HCT116 (cell line): ENCODE results near the gene SUOX. TPM values are rescaled to one million over a fixed set of nuclear protein-coding genes. Genes with fewer than 3 reads are reported as not detected.

Experiments
- ATAC-seq: fragments of 200-7000 bp; cut with Tn5 transposase; 2 replicates; pipeline ENCODE4 v1.9.1; 2020; ENCODE audit warnings: mild to moderate bottlenecking, moderate library complexity
- BruUV-seq: library from RNA; stranded (reverse); fragments of 400-500 nt; replicated peaks from 2 replicates; lab custom pipeline; 2021; lab: Mats Ljungman, UMichigan
- CTCF ChIA-PET: fragments of 300-600 bp; sonication (Branson Sonifier 250); formaldehyde crosslinking; loops from one replicate; lab custom pipeline; 2021; ENCODE audit warnings: antibody characterized with exemption; lab: Charles Lee
- POLR2A ChIA-PET: fragments of 300-600, 350-600 bp; sonication (Branson Sonifier 250); formaldehyde crosslinking; loops from one replicate; lab custom pipeline; 2021; ENCODE audit warnings: antibody characterized with exemption; lab: Charles Lee
- RAD21 ChIA-PET, 2 experiments: fragments of 300-600 bp; sonication (Branson Sonifier 250); formaldehyde crosslinking; loops; one replicate each; lab custom pipeline; 2023; ENCODE audit warnings: low total read pairs in 2 of 2; ENCODE audit not compliant: uncharacterized antibody in 2 of 2, unreplicated experiment in 2 of 2, low non-redundant PET in 1 of 2; lab: Charles Lee
- DNase-seq: peaks from one replicate; pipeline ENCODE4 v3.0.0-alpha.2; 2010; ENCODE audit warnings: low read depth, low spot score
- H2AFZ ChIP-seq: fragments of 200-600 bp; shearing (Covaris generic), sonication (generic); 2 replicates; pipeline ENCODE4 v1.6.1; 2017; ENCODE audit warnings: low read depth, mixed run types, mixed read lengths, antibody characterized with exemption, low read length; ENCODE audit not compliant: poor library complexity, severe bottlenecking
- H3K27ac ChIP-seq: 2 replicates; pipeline ENCODE4 v1.5.1; 2012; ENCODE audit warnings: low read depth, low read length
- H3K27me3 ChIP-seq: fragments of 200-600 bp; sonication (generic); 2 replicates; pipeline ENCODE4 v1.6.1; 2016; ENCODE audit warnings: mixed run types, low read length, mixed read lengths; ENCODE audit not compliant: insufficient read depth
- H3K36me3 ChIP-seq, 2 experiments: fragments of 200-500 bp in 1 of 2; fragments of 200-600 bp in 1 of 2; sonication (Bioruptor generic) in 1 of 2; sonication (generic) in 1 of 2; 2 replicates each; pipeline versions ENCODE4 v1.5.1 to v1.6.1; 2014 to 2016; ENCODE audit warnings: low read length in 2 of 2, inconsistent platforms in 1 of 2, mixed read lengths in 1 of 2, mixed run types in 1 of 2; ENCODE audit not compliant: insufficient read depth in 2 of 2, control insufficient read depth in 1 of 2
- H3K4me1 ChIP-seq, 2 experiments: fragments of 200-600 bp in 1 of 2; sonication (generic) in 1 of 2; 2 replicates each; pipeline versions ENCODE4 v1.5.1 to v1.6.1; 2012 to 2017; ENCODE audit warnings: low read length in 2 of 2, inconsistent platforms in 1 of 2, mild to moderate bottlenecking in 1 of 2, mixed read lengths in 1 of 2, mixed run types in 1 of 2, moderate library complexity in 1 of 2; ENCODE audit not compliant: insufficient read depth in 2 of 2, control insufficient read depth in 1 of 2
- H3K4me2 ChIP-seq: fragments of 200-600 bp; sonication (generic); 2 replicates; pipeline ENCODE4 v1.6.1; 2017; ENCODE audit warnings: mixed run types, low read length, mixed read lengths
- H3K4me3 ChIP-seq, 2 experiments: fragments of 200-600 bp in 1 of 2; sonication (generic) in 1 of 2; replicated peaks in 1 of 2; 2 replicates each; pipeline ENCODE4 v1.5.1; 2011 to 2016; ENCODE audit warnings: low read length in 2 of 2, control low read depth in 1 of 2, low read depth in 1 of 2, mild to moderate bottlenecking in 1 of 2, mixed read lengths in 1 of 2, mixed run types in 1 of 2
- H3K79me2 ChIP-seq: fragments of 200-600 bp; sonication (generic); 2 replicates; pipeline ENCODE4 v1.6.1; 2017; ENCODE audit warnings: mild to moderate bottlenecking, mixed run types, low read length, moderate library complexity, mixed read lengths; ENCODE audit not compliant: insufficient read depth
- H3K9ac ChIP-seq: fragments of 200-600 bp; sonication (generic); 2 replicates; pipeline ENCODE4 v1.6.1; 2016; ENCODE audit warnings: low read length, mixed read lengths
- H3K9me2 ChIP-seq: fragments of 200-600 bp; sonication (generic), shearing (Covaris generic); 2 replicates; pipeline ENCODE4 v1.6.1; 2017; ENCODE audit warnings: mixed run types, mild to moderate bottlenecking, moderate library complexity; ENCODE audit not compliant: insufficient read depth
- H3K9me3 ChIP-seq, 2 experiments: fragments of 200-500 bp in 1 of 2; fragments of 200-600 bp in 1 of 2; sonication (Bioruptor generic) in 1 of 2; sonication (generic) in 1 of 2; 2 replicates each; pipeline ENCODE4 v1.6.1; 2014 to 2017; ENCODE audit warnings: low read length in 2 of 2, mixed read lengths in 2 of 2, inconsistent platforms in 1 of 2, low read depth in 1 of 2, mild to moderate bottlenecking in 1 of 2, mixed run types in 1 of 2, moderate library complexity in 1 of 2; ENCODE audit not compliant: control insufficient read depth in 1 of 2, insufficient read depth in 1 of 2
- H4K20me1 ChIP-seq: fragments of 200-600 bp; sonication (generic), shearing (Covaris generic); 2 replicates; pipeline ENCODE4 v1.6.1; 2017; ENCODE audit warnings: mixed run types, mild to moderate bottlenecking, moderate library complexity; ENCODE audit not compliant: insufficient read depth
- CEBPB ChIP-seq: IDR thresholded peaks from 2 replicates; pipeline ENCODE4 v1.6.1; 2012; ENCODE audit warnings: low read depth
- EZH2phosphoT487 ChIP-seq: fragments of 200-600 bp; IDR thresholded peaks from 2 replicates; pipeline ENCODE4 v1.6.1; 2018; ENCODE audit warnings: antibody characterized with exemption, borderline replicate concordance
- FOSL1 ChIP-seq: IDR thresholded peaks from 2 replicates; pipeline ENCODE4 v1.6.1; 2012; ENCODE audit warnings: low read depth
- POLR2AphosphoS5 ChIP-seq: IDR thresholded peaks from 2 replicates; pipeline ENCODE4 v1.6.1; 2011; ENCODE audit warnings: mild to moderate bottlenecking, low read depth, low read length, moderate library complexity
- RAD21 ChIP-seq: IDR thresholded peaks from 2 replicates; pipeline ENCODE4 v1.6.1; 2012; ENCODE audit warnings: low read depth, mild to moderate bottlenecking
- SIN3A ChIP-seq: IDR thresholded peaks from 2 replicates; pipeline ENCODE4 v1.6.1; 2012; ENCODE audit warnings: low read depth
- SP1 ChIP-seq: IDR thresholded peaks from 2 replicates; pipeline ENCODE4 v1.6.1; 2012; ENCODE audit warnings: low read depth
- ZFX ChIP-seq: fragments of 450-650 bp; IDR thresholded peaks from 2 replicates; pipeline ENCODE4 v1.6.1; 2017
- ZNF274 ChIP-seq: fragments of 200-500 bp; sonication (Bioruptor generic); IDR thresholded peaks from 2 replicates; pipeline ENCODE4 v1.6.1; 2014; ENCODE audit warnings: mild to moderate bottlenecking, low read depth, low read length, inconsistent platforms
- intact Hi-C: fragments of 100-400 bp; cut with micrococcal nuclease; formaldehyde crosslinking; loops from 2 replicates; pipeline ENCODE4 v1.10.0; 2022
- total RNA-seq: library from RNA; stranded (reverse); gene quantifications from one replicate; pipeline ENCODE4 v1.2.1, GENCODE V29; 2021; ENCODE audit not compliant: unreplicated experiment
- TF ChIP-seq, protein P1 (sequence below): IDR thresholded peaks from 2 replicates; pipeline ENCODE4 v1.6.1; 2011; ENCODE audit warnings: mild to moderate bottlenecking, low read length, moderate library complexity; ENCODE audit not compliant: insufficient replicate concordance; ENCODE audit errors: extremely low read depth
- TF ChIP-seq, protein P2 (sequence below): IDR thresholded peaks from 2 replicates; pipeline ENCODE4 v1.6.1; 2012; ENCODE audit warnings: low read depth
- TF ChIP-seq, protein P3 (sequence below), 3 experiments: fragments of 200-600 bp in 1 of 3; sonication (generic) in 1 of 3; IDR thresholded peaks in 2 of 3; conservative IDR thresholded peaks in 1 of 3; 2 replicates each; pipeline ENCODE4 v1.5.1; 2012 to 2017; ENCODE audit warnings: low read depth in 2 of 3, low read length in 2 of 3, antibody characterized with exemption in 1 of 3, borderline replicate concordance in 1 of 3, control low read depth in 1 of 3, mild to moderate bottlenecking in 1 of 3, mixed read lengths in 1 of 3, mixed run types in 1 of 3, moderate library complexity in 1 of 3; ENCODE audit not compliant: insufficient read depth in 1 of 3

SUOX gene
- total RNA-seq, 1 experiment from 2014 or later: 18.0 TPM

DNA sequence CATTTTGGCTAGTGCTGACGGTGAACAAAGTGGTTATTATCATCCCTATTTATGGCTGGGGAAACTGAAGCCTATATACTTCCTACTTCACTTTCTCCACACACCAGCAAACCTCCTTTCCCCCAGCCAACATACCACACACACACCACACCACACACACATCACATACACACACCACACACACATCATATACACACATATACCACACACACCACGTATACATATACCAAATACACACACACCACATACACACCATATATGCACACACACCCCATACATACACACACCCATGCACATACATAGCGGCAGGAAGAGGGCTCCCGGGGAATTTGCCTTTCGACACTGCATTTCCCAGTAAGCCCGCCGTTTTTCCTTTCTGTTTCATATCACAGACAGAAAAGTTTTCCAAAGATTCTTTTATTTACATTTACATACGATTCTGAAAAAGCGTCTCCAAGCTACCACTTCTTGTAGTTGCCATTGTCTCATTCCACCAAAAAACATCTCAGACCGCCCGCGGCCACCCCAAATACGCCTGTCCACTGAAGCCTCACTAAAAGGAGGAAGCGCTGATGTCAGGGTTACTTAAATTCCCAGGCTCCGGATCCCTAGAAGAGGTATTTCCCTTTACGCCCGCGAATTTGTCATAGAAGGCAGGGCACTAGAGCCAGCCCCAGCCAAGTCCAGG, 24.0 kb upstream of the SUOX start:
- intact Hi-C loops: no loop called here
- Histone ChIP-seq H3K4me2 (peak overlapping the region; percentile 65), H3K36me3 (peaks cover 18 to 31% of the 10 kb centered on the region in 2 experiments; a peak in 3 of 4 replicates), H3K27me3 (no peaks in the 10 kb centered on the region), H3K79me2 (peaks cover 31% of the 10 kb centered on the region), H3K9me2 (no peaks in the 10 kb centered on the region), H2AFZ (no peak overlapping the region), H3K4me1 (peaks cover 17 to 32% of the 10 kb centered on the region in 2 experiments), H4K20me1 (no peaks in the 10 kb centered on the region), H3K4me3 (peak overlapping the region; percentile 38 to 47), H3K9ac (peak overlapping the region; percentile 49), H3K9me3 (no peaks in the 10 kb centered on the region)
- ChIA-PET RAD21 (interaction anchor here (1.0 to 1.6 kb wide), 2 partner anchors 23 to 234 kb away, joined by 3 to 6 read pairs; partner anchors contain the start of gene SUOX (in 1 of the 2)), CTCF (interaction anchor here (1.2 to 4.7 kb wide), 5 partner anchors 23 to 664 kb away, joined by 4 to 35 read pairs (median 5); partner anchors contain the start of gene SUOX), POLR2A (interaction anchor here (0.8 to 1.9 kb wide), 18 partner anchors 10 to 249 kb away, joined by 3 to 13 read pairs (median 4); partner anchors contain the start of genes DGKA, DNAJC14, ORMDL2 and PYM1)
- TF ChIP-seq, protein P1, sequence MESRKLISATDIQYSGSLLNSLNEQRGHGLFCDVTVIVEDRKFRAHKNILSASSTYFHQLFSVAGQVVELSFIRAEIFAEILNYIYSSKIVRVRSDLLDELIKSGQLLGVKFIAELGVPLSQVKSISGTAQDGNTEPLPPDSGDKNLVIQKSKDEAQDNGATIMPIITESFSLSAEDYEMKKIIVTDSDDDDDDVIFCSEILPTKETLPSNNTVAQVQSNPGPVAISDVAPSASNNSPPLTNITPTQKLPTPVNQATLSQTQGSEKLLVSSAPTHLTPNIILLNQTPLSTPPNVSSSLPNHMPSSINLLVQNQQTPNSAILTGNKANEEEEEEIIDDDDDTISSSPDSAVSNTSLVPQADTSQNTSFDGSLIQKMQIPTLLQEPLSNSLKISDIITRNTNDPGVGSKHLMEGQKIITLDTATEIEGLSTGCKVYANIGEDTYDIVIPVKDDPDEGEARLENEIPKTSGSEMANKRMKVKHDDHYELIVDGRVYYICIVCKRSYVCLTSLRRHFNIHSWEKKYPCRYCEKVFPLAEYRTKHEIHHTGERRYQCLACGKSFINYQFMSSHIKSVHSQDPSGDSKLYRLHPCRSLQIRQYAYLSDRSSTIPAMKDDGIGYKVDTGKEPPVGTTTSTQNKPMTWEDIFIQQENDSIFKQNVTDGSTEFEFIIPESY: no peak
- TF ChIP-seq, protein P2, sequence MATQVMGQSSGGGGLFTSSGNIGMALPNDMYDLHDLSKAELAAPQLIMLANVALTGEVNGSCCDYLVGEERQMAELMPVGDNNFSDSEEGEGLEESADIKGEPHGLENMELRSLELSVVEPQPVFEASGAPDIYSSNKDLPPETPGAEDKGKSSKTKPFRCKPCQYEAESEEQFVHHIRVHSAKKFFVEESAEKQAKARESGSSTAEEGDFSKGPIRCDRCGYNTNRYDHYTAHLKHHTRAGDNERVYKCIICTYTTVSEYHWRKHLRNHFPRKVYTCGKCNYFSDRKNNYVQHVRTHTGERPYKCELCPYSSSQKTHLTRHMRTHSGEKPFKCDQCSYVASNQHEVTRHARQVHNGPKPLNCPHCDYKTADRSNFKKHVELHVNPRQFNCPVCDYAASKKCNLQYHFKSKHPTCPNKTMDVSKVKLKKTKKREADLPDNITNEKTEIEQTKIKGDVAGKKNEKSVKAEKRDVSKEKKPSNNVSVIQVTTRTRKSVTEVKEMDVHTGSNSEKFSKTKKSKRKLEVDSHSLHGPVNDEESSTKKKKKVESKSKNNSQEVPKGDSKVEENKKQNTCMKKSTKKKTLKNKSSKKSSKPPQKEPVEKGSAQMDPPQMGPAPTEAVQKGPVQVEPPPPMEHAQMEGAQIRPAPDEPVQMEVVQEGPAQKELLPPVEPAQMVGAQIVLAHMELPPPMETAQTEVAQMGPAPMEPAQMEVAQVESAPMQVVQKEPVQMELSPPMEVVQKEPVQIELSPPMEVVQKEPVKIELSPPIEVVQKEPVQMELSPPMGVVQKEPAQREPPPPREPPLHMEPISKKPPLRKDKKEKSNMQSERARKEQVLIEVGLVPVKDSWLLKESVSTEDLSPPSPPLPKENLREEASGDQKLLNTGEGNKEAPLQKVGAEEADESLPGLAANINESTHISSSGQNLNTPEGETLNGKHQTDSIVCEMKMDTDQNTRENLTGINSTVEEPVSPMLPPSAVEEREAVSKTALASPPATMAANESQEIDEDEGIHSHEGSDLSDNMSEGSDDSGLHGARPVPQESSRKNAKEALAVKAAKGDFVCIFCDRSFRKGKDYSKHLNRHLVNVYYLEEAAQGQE: no peak
- TF ChIP-seq EZH2phosphoT487 (no peak), ZFX (no peak), FOSL1 (no peak), ZNF274 (no peak), CEBPB (no peak), POLR2AphosphoS5 (no peak; the same call in 1 of the 2 replicates), SP1 (no peak), RAD21 (no peak), SIN3A (no peak)
- TF ChIP-seq, protein P3, sequence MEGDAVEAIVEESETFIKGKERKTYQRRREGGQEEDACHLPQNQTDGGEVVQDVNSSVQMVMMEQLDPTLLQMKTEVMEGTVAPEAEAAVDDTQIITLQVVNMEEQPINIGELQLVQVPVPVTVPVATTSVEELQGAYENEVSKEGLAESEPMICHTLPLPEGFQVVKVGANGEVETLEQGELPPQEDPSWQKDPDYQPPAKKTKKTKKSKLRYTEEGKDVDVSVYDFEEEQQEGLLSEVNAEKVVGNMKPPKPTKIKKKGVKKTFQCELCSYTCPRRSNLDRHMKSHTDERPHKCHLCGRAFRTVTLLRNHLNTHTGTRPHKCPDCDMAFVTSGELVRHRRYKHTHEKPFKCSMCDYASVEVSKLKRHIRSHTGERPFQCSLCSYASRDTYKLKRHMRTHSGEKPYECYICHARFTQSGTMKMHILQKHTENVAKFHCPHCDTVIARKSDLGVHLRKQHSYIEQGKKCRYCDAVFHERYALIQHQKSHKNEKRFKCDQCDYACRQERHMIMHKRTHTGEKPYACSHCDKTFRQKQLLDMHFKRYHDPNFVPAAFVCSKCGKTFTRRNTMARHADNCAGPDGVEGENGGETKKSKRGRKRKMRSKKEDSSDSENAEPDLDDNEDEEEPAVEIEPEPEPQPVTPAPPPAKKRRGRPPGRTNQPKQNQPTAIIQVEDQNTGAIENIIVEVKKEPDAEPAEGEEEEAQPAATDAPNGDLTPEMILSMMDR (IDR thresholded peaks at IDR 0.05 in 2 of 3, conservative IDR thresholded peaks at IDR 0.05 in 1 of 3; ENCODE audit: borderline replicate concordance in 1 of 3, insufficient read depth in 1 of 3, low read depth in 2 of 3, low read length in 2 of 3): no peak
- TF ChIP-seq, all 23 proteins: peak for 0
- DNase-seq (no peak), ATAC-seq (no peak)
- BruUV-seq: TSS peak; percentile 94
- peak overlapping the region; percentile 50 for H3K27ac ChIP-seq
